Measurements from ENCODE around the gene DOCK1. TPM values are rescaled to one million over a fixed set of nuclear protein-coding genes. Genes with fewer than 3 reads are reported as not detected.

The DOCK1 gene
- total RNA-seq, 1 experiment from 2014 or later = 40.0 TPM

- Mint-ChIP-seq H3K36me3 (ENCODE audit: insufficient read depth, unreplicated experiment) (peaks cover 16% of the 10 kb centered on the region), H3K9me3 (ENCODE audit: unreplicated experiment) (no peaks in the 10 kb centered on the region), H3K27ac (ENCODE audit: low read depth, unreplicated experiment) (no peak overlapping the region), H3K27me3 (ENCODE audit: insufficient read depth, unreplicated experiment) (no peaks in the 10 kb centered on the region), H3K4me1 (ENCODE audit: insufficient read depth, unreplicated experiment) (no peaks in the 10 kb centered on the region), H3K4me3 (ENCODE audit: unreplicated experiment) (no peak overlapping the region)
- no TSS peak for BruUV-seq (replicated peaks)
- TF ChIP-seq CTCF (IDR thresholded peaks at IDR 0.05; ENCODE audit: unreplicated experiment) = no peak
- CTCF ChIA-PET = interaction anchor here (1.2 kb wide), 1 partner anchor 21 kb away, joined by 6 read pairs; no protein-coding TSS in a partner anchor
- POLR2A ChIA-PET = no interaction called here
- intact Hi-C loops (cut with micrococcal nuclease) = no loop called here
- no peak for DNase-seq (ENCODE audit: unreplicated experiment)
Measured at GRCh38 chr10:127413326-127413725, 508.1 kb downstream of the DOCK1 start.

GRCh38 chr10:127414024-127414423 lies 508.8 kb downstream of the DOCK1 start:
- TF ChIP-seq CTCF (IDR thresholded peaks at IDR 0.05; ENCODE audit: unreplicated experiment) = no peak
- Mint-ChIP-seq H3K27me3 (ENCODE audit: insufficient read depth, unreplicated experiment) (no peaks in the 10 kb centered on the region), H3K36me3 (ENCODE audit: insufficient read depth, unreplicated experiment) (peaks cover 23% of the 10 kb centered on the region), H3K4me1 (ENCODE audit: insufficient read depth, unreplicated experiment) (no peaks in the 10 kb centered on the region), H3K4me3 (ENCODE audit: unreplicated experiment) (no peak overlapping the region), H3K9me3 (ENCODE audit: unreplicated experiment) (no peaks in the 10 kb centered on the region), H3K27ac (ENCODE audit: low read depth, unreplicated experiment) (no peak overlapping the region)
- intact Hi-C loops (cut with micrococcal nuclease) = no loop called here
- no TSS peak for BruUV-seq (replicated peaks)
- DNase-seq (ENCODE audit: unreplicated experiment) = no peak
- POLR2A ChIA-PET = no interaction called here
- CTCF ChIA-PET = interaction anchor here (1.2 kb wide), 1 partner anchor 21 kb away, joined by 6 read pairs; no protein-coding TSS in a partner anchor

GRCh38 chr10:127415116-127415515 lies 509.9 kb downstream of the DOCK1 start:
- no peak for TF ChIP-seq CTCF (IDR thresholded peaks at IDR 0.05; ENCODE audit: unreplicated experiment)
- POLR2A ChIA-PET = no interaction called here
- no TSS peak for BruUV-seq (replicated peaks)
- intact Hi-C loops (cut with micrococcal nuclease) = no loop called here
- DNase-seq (ENCODE audit: unreplicated experiment) = no peak
- Mint-ChIP-seq H3K4me3 (ENCODE audit: unreplicated experiment) (no peak overlapping the region), H3K4me1 (ENCODE audit: insufficient read depth, unreplicated experiment) (no peaks in the 10 kb centered on the region), H3K36me3 (ENCODE audit: insufficient read depth, unreplicated experiment) (peaks cover 33% of the 10 kb centered on the region), H3K9me3 (ENCODE audit: unreplicated experiment) (no peaks in the 10 kb centered on the region), H3K27ac (ENCODE audit: low read depth, unreplicated experiment) (no peak overlapping the region), H3K27me3 (ENCODE audit: insufficient read depth, unreplicated experiment) (no peaks in the 10 kb centered on the region)
- CTCF ChIA-PET = no interaction called here

DNA sequence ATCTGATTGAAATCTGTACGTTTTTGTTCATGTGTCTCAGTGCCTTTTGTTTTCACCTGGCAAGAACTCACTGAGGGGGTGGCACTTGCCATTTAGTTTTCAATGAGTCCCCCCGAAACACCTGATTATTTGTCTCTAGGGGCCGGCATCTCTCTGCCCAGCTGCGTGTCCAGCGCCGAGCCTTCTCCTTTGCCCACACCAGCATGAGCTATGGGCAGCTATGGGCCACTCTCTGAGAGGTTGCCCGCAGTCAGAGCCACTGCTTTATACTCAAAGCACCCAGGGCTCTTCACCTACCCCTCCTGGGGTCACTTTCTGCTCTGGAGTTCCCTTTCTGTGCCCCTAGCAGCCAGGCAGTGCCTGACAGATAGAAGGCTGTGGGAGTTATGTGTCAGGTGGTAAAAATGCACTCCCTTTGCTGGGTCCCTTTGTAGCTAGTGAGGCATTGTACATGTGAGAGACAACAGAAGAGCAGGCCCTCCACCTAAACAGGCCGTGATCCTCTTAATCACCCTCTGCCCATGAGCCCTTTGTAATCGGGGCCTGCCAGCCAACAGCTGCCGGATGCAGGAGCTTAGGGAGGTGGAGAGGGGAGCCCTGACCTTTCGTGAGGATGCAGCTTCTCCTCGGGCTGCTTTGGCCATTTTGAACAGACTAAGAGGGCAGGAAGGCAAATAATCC lies 510.8 kb downstream of the DOCK1 start:
- Mint-ChIP-seq H3K4me1 (ENCODE audit: insufficient read depth, unreplicated experiment) (no peaks in the 10 kb centered on the region), H3K4me3 (ENCODE audit: unreplicated experiment) (no peak overlapping the region), H3K36me3 (ENCODE audit: insufficient read depth, unreplicated experiment) (peaks cover 33% of the 10 kb centered on the region), H3K27me3 (ENCODE audit: insufficient read depth, unreplicated experiment) (no peaks in the 10 kb centered on the region), H3K9me3 (ENCODE audit: unreplicated experiment) (no peaks in the 10 kb centered on the region), H3K27ac (ENCODE audit: low read depth, unreplicated experiment) (no peak overlapping the region)
- TF ChIP-seq CTCF (IDR thresholded peaks at IDR 0.05; ENCODE audit: unreplicated experiment) = no peak
- BruUV-seq (replicated peaks) = no TSS peak
- DNase-seq (ENCODE audit: unreplicated experiment) = no peak
- POLR2A ChIA-PET = no interaction called here
- CTCF ChIA-PET = no interaction called here
- intact Hi-C loops (cut with micrococcal nuclease) = no loop called here
